ENCODE measurements around the gene RPS14. TPM values are rescaled to one million over a fixed set of nuclear protein-coding genes. Genes with fewer than 3 reads are reported as not detected.

The RPS14 gene
- total RNA-seq, 4 donors from 2014 or later = 2,464 to 2,979 (median 2,566) TPM

DNA sequence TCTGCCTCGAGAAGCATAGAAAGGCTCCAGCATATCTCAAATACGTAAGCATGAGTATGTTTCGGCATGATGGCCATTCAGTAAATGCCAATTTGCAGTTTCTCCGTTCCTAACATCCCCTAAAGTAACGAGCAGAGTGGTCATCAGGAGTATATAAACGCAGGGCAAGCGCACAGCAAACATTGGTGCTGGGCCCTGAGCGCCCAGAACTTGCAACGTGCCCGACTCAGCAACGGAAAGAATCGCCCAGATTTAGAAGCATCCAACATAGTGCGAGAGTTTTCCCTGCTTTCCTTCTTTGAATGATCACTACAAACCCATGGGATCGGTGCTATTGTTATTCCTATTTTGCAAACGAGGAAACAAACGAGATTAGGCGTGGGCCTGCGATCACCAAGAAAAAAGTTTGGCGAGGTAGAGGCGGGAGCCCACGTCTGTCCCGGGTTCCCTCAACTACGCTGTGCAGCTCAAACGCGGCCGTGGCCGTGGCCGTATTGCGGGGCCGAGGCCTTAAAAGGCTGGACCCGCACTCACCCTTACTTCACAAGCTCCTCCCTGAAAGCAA, 505 bp downstream of the RPS14 start:
- TF ChIP-seq, protein P1, sequence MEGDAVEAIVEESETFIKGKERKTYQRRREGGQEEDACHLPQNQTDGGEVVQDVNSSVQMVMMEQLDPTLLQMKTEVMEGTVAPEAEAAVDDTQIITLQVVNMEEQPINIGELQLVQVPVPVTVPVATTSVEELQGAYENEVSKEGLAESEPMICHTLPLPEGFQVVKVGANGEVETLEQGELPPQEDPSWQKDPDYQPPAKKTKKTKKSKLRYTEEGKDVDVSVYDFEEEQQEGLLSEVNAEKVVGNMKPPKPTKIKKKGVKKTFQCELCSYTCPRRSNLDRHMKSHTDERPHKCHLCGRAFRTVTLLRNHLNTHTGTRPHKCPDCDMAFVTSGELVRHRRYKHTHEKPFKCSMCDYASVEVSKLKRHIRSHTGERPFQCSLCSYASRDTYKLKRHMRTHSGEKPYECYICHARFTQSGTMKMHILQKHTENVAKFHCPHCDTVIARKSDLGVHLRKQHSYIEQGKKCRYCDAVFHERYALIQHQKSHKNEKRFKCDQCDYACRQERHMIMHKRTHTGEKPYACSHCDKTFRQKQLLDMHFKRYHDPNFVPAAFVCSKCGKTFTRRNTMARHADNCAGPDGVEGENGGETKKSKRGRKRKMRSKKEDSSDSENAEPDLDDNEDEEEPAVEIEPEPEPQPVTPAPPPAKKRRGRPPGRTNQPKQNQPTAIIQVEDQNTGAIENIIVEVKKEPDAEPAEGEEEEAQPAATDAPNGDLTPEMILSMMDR (IDR thresholded peaks at IDR 0.05; ENCODE audit: low read depth) = no peak

DNA sequence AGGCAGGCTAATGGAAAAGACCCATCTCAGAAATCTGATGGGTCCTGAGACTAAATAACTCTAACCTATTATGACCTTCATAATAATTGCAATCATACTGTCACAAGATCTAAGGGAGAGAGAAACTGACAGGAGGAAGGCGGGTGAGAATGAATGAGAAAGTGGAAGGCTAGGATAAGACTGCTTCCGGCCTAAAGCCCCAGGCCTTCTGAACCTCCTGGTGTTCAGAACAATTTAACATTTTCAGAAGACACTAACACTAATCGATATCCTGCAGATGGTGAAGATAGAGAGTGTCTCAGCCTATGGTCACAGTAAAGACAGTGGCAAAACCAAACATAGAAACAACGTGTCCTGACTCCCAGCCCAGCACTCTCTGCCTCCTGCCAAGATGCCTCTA, 1.2 kb downstream of the RPS14 start:
- TF ChIP-seq, protein P1 (IDR thresholded peaks at IDR 0.05; ENCODE audit: low read depth) = no peak

DNA sequence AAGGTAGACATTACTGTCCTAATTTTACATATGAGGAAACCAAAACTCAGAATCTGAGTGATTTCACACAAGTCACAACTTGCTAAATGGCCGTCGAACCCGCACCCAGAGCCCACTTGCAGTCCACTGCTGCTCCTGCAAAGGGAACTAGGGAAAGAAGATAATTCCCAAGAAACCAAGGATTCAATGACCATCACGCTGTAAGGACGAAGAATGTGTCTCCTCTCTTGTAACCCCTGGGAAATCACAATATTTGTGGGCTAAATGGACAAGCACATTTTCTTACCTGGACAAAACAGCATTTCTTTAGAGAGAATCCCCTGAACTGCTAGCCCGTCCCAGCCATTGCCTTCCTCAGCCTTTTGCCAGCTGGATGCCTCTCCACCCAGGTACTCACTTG, 2.4 kb downstream of the RPS14 start:
- TF ChIP-seq, protein P1 (IDR thresholded peaks at IDR 0.05; ENCODE audit: low read depth) = no peak

DNA sequence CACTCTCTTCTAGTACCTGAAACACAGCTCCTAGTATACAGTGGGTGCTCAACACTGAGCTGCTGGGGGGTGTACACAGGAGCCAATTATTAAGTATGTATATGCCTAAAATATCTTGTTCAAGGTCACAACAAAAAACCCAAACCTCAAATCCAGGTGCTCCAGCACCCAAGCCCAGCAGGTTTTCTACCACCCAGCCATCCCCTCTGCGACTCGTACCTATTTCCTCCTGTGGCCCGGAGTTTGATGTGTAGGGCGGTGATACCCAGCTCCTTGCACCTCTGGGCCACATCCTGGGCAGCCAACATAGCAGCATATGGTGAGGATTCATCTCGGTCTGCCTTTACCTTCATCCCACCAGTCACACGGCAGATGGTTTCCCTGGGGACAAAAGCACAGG, 3.0 kb downstream of the RPS14 start:
- TF ChIP-seq, protein P1 (IDR thresholded peaks at IDR 0.05; ENCODE audit: low read depth) = no peak

DNA sequence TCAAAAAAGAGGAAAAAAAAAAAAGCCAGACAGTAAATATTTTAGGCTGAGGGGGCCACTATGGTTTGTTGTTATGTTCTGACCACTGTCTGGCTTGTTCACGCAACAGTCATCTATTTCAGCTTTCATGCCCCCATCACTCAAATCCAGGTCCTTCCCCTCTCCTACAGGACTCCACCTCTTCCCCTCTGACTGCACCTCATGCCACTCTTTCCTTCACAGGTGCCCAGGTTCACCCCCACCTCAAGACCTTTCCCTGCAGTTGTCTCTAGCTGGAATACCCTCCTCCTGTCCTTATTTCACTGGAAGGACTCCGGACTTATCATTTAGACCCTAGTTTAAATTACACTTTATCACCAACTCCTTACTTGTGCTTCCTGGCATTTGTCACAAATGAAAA, 3.5 kb downstream of the RPS14 start:
- TF ChIP-seq, protein P1 (IDR thresholded peaks at IDR 0.05; ENCODE audit: low read depth) = no peak

DNA sequence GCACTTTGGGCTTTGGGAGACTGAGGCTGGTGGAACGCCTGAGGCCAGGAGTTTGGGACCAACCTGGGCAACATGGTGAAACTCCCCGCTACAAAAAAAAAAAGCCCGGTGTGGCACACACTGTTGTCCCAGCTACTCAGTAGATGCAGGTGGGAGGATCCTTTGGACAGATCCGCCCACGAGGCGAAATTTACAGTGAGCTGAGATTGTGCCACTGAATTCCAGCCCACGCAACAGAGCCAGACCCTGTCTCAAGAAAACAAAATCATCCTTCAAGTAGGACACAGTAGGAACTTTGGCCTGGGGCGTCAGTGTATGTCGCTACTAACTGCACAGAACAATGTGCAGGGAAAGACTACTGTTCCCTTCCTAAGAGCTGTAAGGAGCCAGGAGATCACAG, 4.8 kb downstream of the RPS14 start:
- TF ChIP-seq, protein P1 (IDR thresholded peaks at IDR 0.05; ENCODE audit: low read depth) = no peak

DNA sequence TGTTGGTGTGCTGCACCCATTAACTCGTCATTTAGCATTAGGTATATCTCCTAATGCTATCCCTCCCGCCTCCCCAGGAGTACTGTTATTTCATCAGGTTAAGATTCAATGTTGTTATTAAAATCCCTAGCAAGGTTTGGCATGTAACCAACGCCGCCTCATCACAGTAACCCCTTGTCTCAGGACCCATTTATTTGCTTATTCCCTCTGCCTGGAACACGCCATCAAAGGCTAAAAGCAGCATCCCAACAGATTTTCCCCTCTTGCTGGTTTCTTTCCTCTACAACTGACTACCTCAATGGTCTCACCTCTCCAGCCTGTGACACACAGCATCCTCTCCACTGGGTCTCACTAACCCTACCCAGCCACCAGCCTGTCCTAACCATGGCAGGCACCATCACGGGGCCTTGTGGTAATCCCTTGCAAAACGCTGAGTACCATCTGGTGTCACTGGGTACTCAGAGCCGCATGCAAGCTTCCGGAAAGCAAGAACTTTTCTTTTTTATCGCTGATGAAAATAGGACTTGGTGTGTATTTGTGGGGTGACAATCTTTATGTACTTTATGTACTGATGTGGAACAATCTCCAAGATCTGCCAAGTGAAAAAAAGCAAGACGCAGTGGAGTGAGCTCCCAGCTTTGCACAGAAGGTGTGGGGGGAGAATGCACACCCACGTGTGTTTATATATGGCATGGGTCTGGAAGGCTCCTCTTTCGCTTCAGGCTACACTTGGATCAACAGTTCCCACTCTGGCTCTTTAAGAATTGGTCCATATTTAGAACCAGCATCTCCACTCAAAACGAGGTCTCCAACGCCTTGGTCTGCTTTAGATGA, 6.1 kb downstream of the RPS14 start:
- TF ChIP-seq, protein P1 (IDR thresholded peaks at IDR 0.05; ENCODE audit: low read depth) = no peak
